ENCODE results near the gene PTGES2. TPM values are rescaled to one million over a fixed set of nuclear protein-coding genes. Genes with fewer than 3 reads are reported as not detected.

PTGES2 gene
- total and polyA plus RNA-seq, 4 donors: 22.8 to 41.1 (median 31.5) TPM

DNA sequence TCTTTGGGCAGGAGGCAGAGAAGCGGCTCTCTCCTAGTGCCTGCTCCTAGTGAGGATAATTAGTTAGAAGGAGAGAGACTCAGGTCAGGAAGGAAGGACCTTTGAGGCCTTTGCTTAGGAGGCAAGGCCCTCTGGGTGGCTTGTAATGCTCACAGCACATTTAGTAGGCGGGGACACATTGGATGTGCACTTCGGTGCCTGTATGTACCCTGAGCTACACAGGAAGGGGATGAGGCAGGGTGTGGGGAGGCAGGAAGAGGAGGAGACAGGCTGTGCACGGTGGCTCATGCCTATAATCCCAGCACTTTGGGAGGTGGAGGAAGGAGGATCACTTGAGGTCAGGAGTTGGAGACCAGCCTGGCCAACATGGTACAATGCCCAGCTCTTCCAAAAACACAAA, 14.5 kb upstream of the PTGES2 start:
- 80% methylated on average over 4 of the region's 4 CpGs for WGBS
- Histone ChIP-seq H3K4me1 (ENCODE audit: control insufficient read depth in 4 of 4, insufficient read depth in 4 of 4, low read length in 3 of 4) (no peaks in the 10 kb centered on the region), H3K9me3 (ENCODE audit: control insufficient read depth in 4 of 4, low read length in 3 of 4) (no peaks in the 10 kb centered on the region), H3K27ac (ENCODE audit: low read depth in 1 of 2, low read length in 2 of 2) (no peak overlapping the region), H3K4me3 (ENCODE audit: low read depth in 1 of 3, low read length in 3 of 3) (no peak overlapping the region), H3K27me3 (ENCODE audit: control insufficient read depth in 4 of 4, insufficient read depth in 4 of 4, low read length in 3 of 4) (no peaks in the 10 kb centered on the region), H3K9ac (ENCODE audit: low read depth in 1 of 2, low read length in 2 of 2) (no peak overlapping the region), H3K36me3 (ENCODE audit: control insufficient read depth in 4 of 4, insufficient read depth in 3 of 4, low read depth in 1 of 4, low read length in 3 of 4) (no peaks in the 10 kb centered on the region)
- TF ChIP-seq RAD21 (IDR thresholded peaks at IDR 0.05) (no peak), EGR1 (IDR thresholded peaks at IDR 0.05; ENCODE audit: low read depth in 2 of 2) (no peak), GABPA (IDR thresholded peaks at IDR 0.05 in 1 of 2, conservative IDR thresholded peaks at IDR 0.05 in 1 of 2) (no peak)
- DNase-seq (ENCODE audit: low spot score): no peak

- H3K4me1 ChIP-seq (ENCODE audit: control insufficient read depth in 4 of 4, insufficient read depth in 4 of 4, low read length in 3 of 4): no peaks in the 10 kb centered on the region
- no peak overlapping the region for H3K9ac ChIP-seq (ENCODE audit: low read depth in 1 of 2, low read length in 2 of 2)
- no peaks in the 10 kb centered on the region for H3K27me3 ChIP-seq (ENCODE audit: control insufficient read depth in 4 of 4, insufficient read depth in 4 of 4, low read length in 3 of 4)
- TF ChIP-seq MAX (IDR thresholded peaks at IDR 0.05) (no peak), HNF4A (conservative IDR thresholded peaks at IDR 0.05) (no peak), EGR1 (IDR thresholded peaks at IDR 0.05; ENCODE audit: low read depth in 2 of 2) (no peak), RXRA (IDR thresholded peaks at IDR 0.05) (no peak), GABPA (IDR thresholded peaks at IDR 0.05 in 1 of 2, conservative IDR thresholded peaks at IDR 0.05 in 1 of 2) (no peak), ZBTB33 (IDR thresholded peaks at IDR 0.05) (no peak), RAD21 (IDR thresholded peaks at IDR 0.05) (no peak)
- TF ChIP-seq, protein P1, sequence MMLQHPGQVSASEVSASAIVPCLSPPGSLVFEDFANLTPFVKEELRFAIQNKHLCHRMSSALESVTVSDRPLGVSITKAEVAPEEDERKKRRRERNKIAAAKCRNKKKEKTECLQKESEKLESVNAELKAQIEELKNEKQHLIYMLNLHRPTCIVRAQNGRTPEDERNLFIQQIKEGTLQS (IDR thresholded peaks at IDR 0.05): no peak
- TF ChIP-seq, protein P2, sequence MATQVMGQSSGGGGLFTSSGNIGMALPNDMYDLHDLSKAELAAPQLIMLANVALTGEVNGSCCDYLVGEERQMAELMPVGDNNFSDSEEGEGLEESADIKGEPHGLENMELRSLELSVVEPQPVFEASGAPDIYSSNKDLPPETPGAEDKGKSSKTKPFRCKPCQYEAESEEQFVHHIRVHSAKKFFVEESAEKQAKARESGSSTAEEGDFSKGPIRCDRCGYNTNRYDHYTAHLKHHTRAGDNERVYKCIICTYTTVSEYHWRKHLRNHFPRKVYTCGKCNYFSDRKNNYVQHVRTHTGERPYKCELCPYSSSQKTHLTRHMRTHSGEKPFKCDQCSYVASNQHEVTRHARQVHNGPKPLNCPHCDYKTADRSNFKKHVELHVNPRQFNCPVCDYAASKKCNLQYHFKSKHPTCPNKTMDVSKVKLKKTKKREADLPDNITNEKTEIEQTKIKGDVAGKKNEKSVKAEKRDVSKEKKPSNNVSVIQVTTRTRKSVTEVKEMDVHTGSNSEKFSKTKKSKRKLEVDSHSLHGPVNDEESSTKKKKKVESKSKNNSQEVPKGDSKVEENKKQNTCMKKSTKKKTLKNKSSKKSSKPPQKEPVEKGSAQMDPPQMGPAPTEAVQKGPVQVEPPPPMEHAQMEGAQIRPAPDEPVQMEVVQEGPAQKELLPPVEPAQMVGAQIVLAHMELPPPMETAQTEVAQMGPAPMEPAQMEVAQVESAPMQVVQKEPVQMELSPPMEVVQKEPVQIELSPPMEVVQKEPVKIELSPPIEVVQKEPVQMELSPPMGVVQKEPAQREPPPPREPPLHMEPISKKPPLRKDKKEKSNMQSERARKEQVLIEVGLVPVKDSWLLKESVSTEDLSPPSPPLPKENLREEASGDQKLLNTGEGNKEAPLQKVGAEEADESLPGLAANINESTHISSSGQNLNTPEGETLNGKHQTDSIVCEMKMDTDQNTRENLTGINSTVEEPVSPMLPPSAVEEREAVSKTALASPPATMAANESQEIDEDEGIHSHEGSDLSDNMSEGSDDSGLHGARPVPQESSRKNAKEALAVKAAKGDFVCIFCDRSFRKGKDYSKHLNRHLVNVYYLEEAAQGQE (IDR thresholded peaks at IDR 0.05): no peak
- H3K4me3 ChIP-seq (ENCODE audit: low read depth in 1 of 3, low read length in 3 of 3): no peak overlapping the region
- H3K36me3 ChIP-seq (ENCODE audit: control insufficient read depth in 4 of 4, insufficient read depth in 3 of 4, low read depth in 1 of 4, low read length in 3 of 4): no peaks in the 10 kb centered on the region
- H3K27ac ChIP-seq (ENCODE audit: low read depth in 1 of 2, low read length in 2 of 2): no peak overlapping the region
- 95% methylated on average over 3 of the region's 3 CpGs for WGBS
- no peak for DNase-seq (ENCODE audit: low spot score)
- no peaks in the 10 kb centered on the region for H3K9me3 ChIP-seq (ENCODE audit: control insufficient read depth in 4 of 4, low read length in 3 of 4)
These were observed 14.1 kb upstream of the PTGES2 start for GRCh38 chr9:128141604-128142003.

DNA sequence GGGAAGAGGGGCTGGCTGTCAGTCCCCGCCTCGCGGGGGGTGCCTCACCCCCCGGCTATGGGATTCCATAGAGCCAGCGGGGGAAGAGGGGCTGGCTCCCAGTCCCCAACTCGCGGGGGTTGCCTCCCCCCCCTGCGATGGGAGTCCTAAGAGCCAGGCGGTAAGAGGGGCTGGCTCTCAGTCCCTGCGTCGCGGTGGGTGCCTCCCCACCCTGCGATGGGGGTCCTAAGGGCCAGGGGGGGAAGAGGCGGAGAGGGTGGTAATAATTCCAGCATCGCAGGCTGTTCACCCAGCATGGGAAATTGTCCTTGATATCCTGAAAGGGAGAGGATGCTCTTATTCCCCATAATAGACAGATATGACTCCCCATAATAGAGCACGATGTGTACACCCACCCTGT, 12.1 kb upstream of the PTGES2 start:
- no peak for DNase-seq (ENCODE audit: low spot score)
- Histone ChIP-seq H3K36me3 (ENCODE audit: control insufficient read depth in 4 of 4, insufficient read depth in 3 of 4, low read depth in 1 of 4, low read length in 3 of 4) (no peaks in the 10 kb centered on the region), H3K9ac (ENCODE audit: low read depth in 1 of 2, low read length in 2 of 2) (no peak overlapping the region), H3K27me3 (ENCODE audit: control insufficient read depth in 4 of 4, insufficient read depth in 4 of 4, low read length in 3 of 4) (no peaks in the 10 kb centered on the region), H3K9me3 (ENCODE audit: control insufficient read depth in 4 of 4, low read length in 3 of 4) (no peaks in the 10 kb centered on the region), H3K27ac (ENCODE audit: low read depth in 1 of 2, low read length in 2 of 2) (no peak overlapping the region), H3K4me1 (ENCODE audit: control insufficient read depth in 4 of 4, insufficient read depth in 4 of 4, low read length in 3 of 4) (no peaks in the 10 kb centered on the region), H3K4me3 (ENCODE audit: low read depth in 1 of 3, low read length in 3 of 3) (no peak overlapping the region)
- 85% methylated on average over 8 of the region's 16 CpGs for WGBS
- TF ChIP-seq NR2F2 (IDR thresholded peaks at IDR 0.05) (no peak), MAX (IDR thresholded peaks at IDR 0.05) (no peak), RAD21 (IDR thresholded peaks at IDR 0.05) (no peak), HNF4A (conservative IDR thresholded peaks at IDR 0.05) (no peak)
- TF ChIP-seq, protein P2 (IDR thresholded peaks at IDR 0.05): no peak
- TF ChIP-seq, protein P3, sequence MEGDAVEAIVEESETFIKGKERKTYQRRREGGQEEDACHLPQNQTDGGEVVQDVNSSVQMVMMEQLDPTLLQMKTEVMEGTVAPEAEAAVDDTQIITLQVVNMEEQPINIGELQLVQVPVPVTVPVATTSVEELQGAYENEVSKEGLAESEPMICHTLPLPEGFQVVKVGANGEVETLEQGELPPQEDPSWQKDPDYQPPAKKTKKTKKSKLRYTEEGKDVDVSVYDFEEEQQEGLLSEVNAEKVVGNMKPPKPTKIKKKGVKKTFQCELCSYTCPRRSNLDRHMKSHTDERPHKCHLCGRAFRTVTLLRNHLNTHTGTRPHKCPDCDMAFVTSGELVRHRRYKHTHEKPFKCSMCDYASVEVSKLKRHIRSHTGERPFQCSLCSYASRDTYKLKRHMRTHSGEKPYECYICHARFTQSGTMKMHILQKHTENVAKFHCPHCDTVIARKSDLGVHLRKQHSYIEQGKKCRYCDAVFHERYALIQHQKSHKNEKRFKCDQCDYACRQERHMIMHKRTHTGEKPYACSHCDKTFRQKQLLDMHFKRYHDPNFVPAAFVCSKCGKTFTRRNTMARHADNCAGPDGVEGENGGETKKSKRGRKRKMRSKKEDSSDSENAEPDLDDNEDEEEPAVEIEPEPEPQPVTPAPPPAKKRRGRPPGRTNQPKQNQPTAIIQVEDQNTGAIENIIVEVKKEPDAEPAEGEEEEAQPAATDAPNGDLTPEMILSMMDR (IDR thresholded peaks at IDR 0.05; ENCODE audit: low read depth, low read length, missing input control): no peak
